ENCODE results near the gene STEEP1. TPM values are rescaled to one million over a fixed set of nuclear protein-coding genes. Genes with fewer than 3 reads are reported as not detected.

Gene STEEP1
- total RNA-seq, 1 experiment from 2014 or later = 104 TPM

DNA sequence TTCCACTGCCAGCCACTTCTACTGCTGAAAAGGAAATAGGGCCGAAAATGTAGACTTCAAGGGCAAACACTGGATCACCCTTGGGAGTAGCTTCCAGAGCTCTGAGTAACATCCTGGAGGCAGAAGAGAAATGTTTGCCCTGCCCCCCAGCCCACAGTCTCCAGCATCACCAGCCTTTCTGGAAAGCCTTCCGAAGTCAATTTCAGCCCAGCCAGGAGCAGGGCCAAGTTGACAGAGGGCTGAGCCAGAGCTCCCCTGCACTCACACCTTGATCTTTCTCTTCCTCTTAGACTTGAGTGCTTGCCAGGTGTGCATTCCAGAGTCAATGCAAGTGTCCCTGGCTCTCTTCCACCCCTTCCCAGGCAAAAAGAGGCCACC is 61.7 kb downstream of the STEEP1 start:
- no TSS peak for BruUV-seq (replicated peaks)
- H3K9ac ChIP-seq (ENCODE audit: low read length) = peak overlapping the region; percentile 83

DNA sequence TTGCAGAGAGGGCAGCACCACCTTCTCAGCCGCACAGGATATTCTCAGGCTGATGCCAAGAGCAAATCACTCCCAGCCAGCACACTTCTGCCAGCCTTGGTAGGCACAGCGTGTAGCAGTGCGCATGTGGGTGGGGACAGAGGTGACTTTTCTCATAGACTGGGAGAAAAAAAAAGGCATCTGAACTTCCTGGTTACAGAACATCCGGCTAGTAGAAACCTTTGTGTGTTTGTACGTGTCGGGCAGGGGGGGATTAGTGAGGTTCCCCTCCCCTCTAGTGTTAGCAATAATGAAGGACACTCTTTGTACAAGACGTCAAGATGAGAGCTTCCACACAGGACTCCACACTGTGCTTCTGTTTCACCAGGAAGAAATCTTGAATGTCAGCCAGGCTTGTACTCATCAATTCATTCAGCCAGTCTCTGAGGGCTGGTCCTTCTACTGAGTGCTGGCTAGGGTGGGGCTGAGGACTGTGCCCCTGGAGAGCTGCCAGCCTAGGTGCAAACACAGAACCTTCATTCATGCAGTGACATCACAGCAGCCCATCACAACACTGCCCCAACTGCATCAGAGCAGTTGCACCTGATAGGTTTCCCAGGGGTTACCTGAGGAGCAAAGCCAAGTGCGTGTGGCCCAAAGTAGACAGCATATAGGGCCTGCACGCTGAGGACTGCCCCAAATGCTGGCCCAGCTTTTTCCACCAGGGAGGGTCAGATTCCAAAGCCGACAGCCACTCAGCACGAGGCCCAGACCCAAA is 62.3 kb downstream of the STEEP1 start:
- H3K36me3 ChIP-seq (ENCODE audit: low read depth, low read length) = no peaks in the 10 kb centered on the region
- DNase-seq (peak; percentile 86), ATAC-seq (peak; percentile 77)
- peak overlapping the region; percentile 85 for H3K4me2 ChIP-seq (ENCODE audit: low read length)
- peak overlapping the region; percentile 83 for H3K9ac ChIP-seq (ENCODE audit: low read length)
- H3K9me2 ChIP-seq (replicated peaks; ENCODE audit: low read length) = no peaks in the 10 kb centered on the region
- H4K20me1 ChIP-seq (ENCODE audit: low read length) = no peaks in the 10 kb centered on the region
- H3K27me3 ChIP-seq (ENCODE audit: low read length) = no peaks in the 10 kb centered on the region
- ChIA-PET CTCF (interaction anchor here (0.6 to 1.4 kb wide), 2 partner anchors 9 to 14 kb away, joined by 5 to 10 read pairs; no protein-coding TSS in a partner anchor), POLR2A (ENCODE audit: unreplicated experiment) (interaction anchor here (1.1 kb wide), 1 partner anchor 9 kb away, joined by 6 read pairs; no protein-coding TSS in a partner anchor)
- TF ChIP-seq, protein P1, sequence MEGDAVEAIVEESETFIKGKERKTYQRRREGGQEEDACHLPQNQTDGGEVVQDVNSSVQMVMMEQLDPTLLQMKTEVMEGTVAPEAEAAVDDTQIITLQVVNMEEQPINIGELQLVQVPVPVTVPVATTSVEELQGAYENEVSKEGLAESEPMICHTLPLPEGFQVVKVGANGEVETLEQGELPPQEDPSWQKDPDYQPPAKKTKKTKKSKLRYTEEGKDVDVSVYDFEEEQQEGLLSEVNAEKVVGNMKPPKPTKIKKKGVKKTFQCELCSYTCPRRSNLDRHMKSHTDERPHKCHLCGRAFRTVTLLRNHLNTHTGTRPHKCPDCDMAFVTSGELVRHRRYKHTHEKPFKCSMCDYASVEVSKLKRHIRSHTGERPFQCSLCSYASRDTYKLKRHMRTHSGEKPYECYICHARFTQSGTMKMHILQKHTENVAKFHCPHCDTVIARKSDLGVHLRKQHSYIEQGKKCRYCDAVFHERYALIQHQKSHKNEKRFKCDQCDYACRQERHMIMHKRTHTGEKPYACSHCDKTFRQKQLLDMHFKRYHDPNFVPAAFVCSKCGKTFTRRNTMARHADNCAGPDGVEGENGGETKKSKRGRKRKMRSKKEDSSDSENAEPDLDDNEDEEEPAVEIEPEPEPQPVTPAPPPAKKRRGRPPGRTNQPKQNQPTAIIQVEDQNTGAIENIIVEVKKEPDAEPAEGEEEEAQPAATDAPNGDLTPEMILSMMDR (conservative IDR thresholded peaks at IDR 0.05; ENCODE audit: low read depth, low read length) = no peak; the same call in 1 of the 2 replicates
- TF ChIP-seq EZH2phosphoT487 (IDR thresholded peaks at IDR 0.05; ENCODE audit: borderline replicate concordance, low read length) = no peak
- no peak for TF ChIP-seq EZH2 (IDR thresholded peaks at IDR 0.05; ENCODE audit: low read length, unreplicated experiment)
- H3K79me2 ChIP-seq (ENCODE audit: low read length) = no peaks in the 10 kb centered on the region
- peaks cover 9% of the 10 kb centered on the region for H3F3A ChIP-seq (ENCODE audit: low read length, unreplicated experiment)
- peak overlapping the region; percentile 100 for H3K27ac ChIP-seq (ENCODE audit: low read length)
- peak overlapping the region; percentile 39; the same call in 1 of the 2 replicates for H3K4me3 ChIP-seq (ENCODE audit: low read length)
- peak overlapping the region; percentile 48 for H2AFZ ChIP-seq (ENCODE audit: low read length)
- no peaks in the 10 kb centered on the region for H3K9me3 ChIP-seq (ENCODE audit: low read length)
- intact Hi-C loops (cut with micrococcal nuclease) = no loop called here
- peaks cover 35% of the 10 kb centered on the region for H3K4me1 ChIP-seq (ENCODE audit: insufficient read depth, low read length)
- TSS peak; percentile 93 for BruUV-seq (replicated peaks)

More for the DNA sequence above, 61.7 kb downstream of the STEEP1 start:
- Histone ChIP-seq H3K36me3 (ENCODE audit: low read depth, low read length) (no peaks in the 10 kb centered on the region), H3K4me1 (ENCODE audit: insufficient read depth, low read length) (peaks cover 35% of the 10 kb centered on the region), H3F3A (ENCODE audit: low read length, unreplicated experiment) (peaks cover 9% of the 10 kb centered on the region), H3K27me3 (ENCODE audit: low read length) (no peaks in the 10 kb centered on the region), H3K9me2 (replicated peaks; ENCODE audit: low read length) (no peaks in the 10 kb centered on the region), H2AFZ (ENCODE audit: low read length) (peak overlapping the region; percentile 29; the same call in 1 of the 2 replicates), H3K9me3 (ENCODE audit: low read length) (no peaks in the 10 kb centered on the region), H3K79me2 (ENCODE audit: low read length) (no peaks in the 10 kb centered on the region), H3K4me2 (ENCODE audit: low read length) (peak overlapping the region; percentile 85), H3K27ac (ENCODE audit: low read length) (peak overlapping the region; percentile 100), H3K4me3 (ENCODE audit: low read length) (peak overlapping the region; percentile 39; the same call in 1 of the 2 replicates), H4K20me1 (ENCODE audit: low read length) (no peaks in the 10 kb centered on the region)
- POLR2A ChIA-PET (ENCODE audit: unreplicated experiment) = interaction anchor here (0.5 to 1.1 kb wide), 2 partner anchors 8 to 19 kb away, joined by 6 read pairs; no protein-coding TSS in a partner anchor
- CTCF ChIA-PET = interaction anchor here (0.6 to 1.4 kb wide), 2 partner anchors 9 to 14 kb away, joined by 5 to 10 read pairs; no protein-coding TSS in a partner anchor
- intact Hi-C loops (cut with micrococcal nuclease) = no loop called here
- TF ChIP-seq EZH2 (IDR thresholded peaks at IDR 0.05; ENCODE audit: low read length, unreplicated experiment) (no peak), EZH2phosphoT487 (IDR thresholded peaks at IDR 0.05; ENCODE audit: borderline replicate concordance, low read length) (no peak)
- TF ChIP-seq, protein P1 (conservative IDR thresholded peaks at IDR 0.05; ENCODE audit: low read depth, low read length) = no peak
- ATAC-seq (peak; percentile 84), DNase-seq (peak; percentile 93)

Data from PC-3 (cell line).